HCT116 (cell line): ENCODE data around the gene CYP2D6. TPM values are rescaled to one million over a fixed set of nuclear protein-coding genes. Genes with fewer than 3 reads are reported as not detected.

Source experiments
- ATAC-seq: fragments of 200-7000 bp; cut with Tn5 transposase; 2 replicates; pipeline ENCODE4 v1.9.1; 2020; ENCODE audit warnings: mild to moderate bottlenecking, moderate library complexity
- BruUV-seq: library from RNA; stranded (reverse); fragments of 400-500 nt; replicated peaks from 2 replicates; lab custom pipeline; 2021; lab: Mats Ljungman, UMichigan
- CTCF ChIA-PET: fragments of 300-600 bp; sonication (Branson Sonifier 250); formaldehyde crosslinking; loops from one replicate; lab custom pipeline; 2021; ENCODE audit warnings: antibody characterized with exemption; lab: Charles Lee
- POLR2A ChIA-PET: fragments of 300-600, 350-600 bp; sonication (Branson Sonifier 250); formaldehyde crosslinking; loops from one replicate; lab custom pipeline; 2021; ENCODE audit warnings: antibody characterized with exemption; lab: Charles Lee
- RAD21 ChIA-PET, 2 experiments: fragments of 300-600 bp; sonication (Branson Sonifier 250); formaldehyde crosslinking; loops; one replicate each; lab custom pipeline; 2023; ENCODE audit warnings: low total read pairs in 2 of 2; ENCODE audit not compliant: uncharacterized antibody in 2 of 2, unreplicated experiment in 2 of 2, low non-redundant PET in 1 of 2; lab: Charles Lee
- DNase-seq: peaks from one replicate; pipeline ENCODE4 v3.0.0-alpha.2; 2010; ENCODE audit warnings: low read depth, low spot score
- H2AFZ ChIP-seq: fragments of 200-600 bp; shearing (Covaris generic), sonication (generic); 2 replicates; pipeline ENCODE4 v1.6.1; 2017; ENCODE audit warnings: low read depth, mixed run types, mixed read lengths, antibody characterized with exemption, low read length; ENCODE audit not compliant: poor library complexity, severe bottlenecking
- H3K27ac ChIP-seq: 2 replicates; pipeline ENCODE4 v1.5.1; 2012; ENCODE audit warnings: low read depth, low read length
- H3K27me3 ChIP-seq: fragments of 200-600 bp; sonication (generic); 2 replicates; pipeline ENCODE4 v1.6.1; 2016; ENCODE audit warnings: mixed run types, low read length, mixed read lengths; ENCODE audit not compliant: insufficient read depth
- H3K36me3 ChIP-seq, 2 experiments: fragments of 200-500 bp in 1 of 2; fragments of 200-600 bp in 1 of 2; sonication (Bioruptor generic) in 1 of 2; sonication (generic) in 1 of 2; 2 replicates each; pipeline versions ENCODE4 v1.5.1 to v1.6.1; 2014 to 2016; ENCODE audit warnings: low read length in 2 of 2, inconsistent platforms in 1 of 2, mixed read lengths in 1 of 2, mixed run types in 1 of 2; ENCODE audit not compliant: insufficient read depth in 2 of 2, control insufficient read depth in 1 of 2
- H3K4me1 ChIP-seq, 2 experiments: fragments of 200-600 bp in 1 of 2; sonication (generic) in 1 of 2; 2 replicates each; pipeline versions ENCODE4 v1.5.1 to v1.6.1; 2012 to 2017; ENCODE audit warnings: low read length in 2 of 2, inconsistent platforms in 1 of 2, mild to moderate bottlenecking in 1 of 2, mixed read lengths in 1 of 2, mixed run types in 1 of 2, moderate library complexity in 1 of 2; ENCODE audit not compliant: insufficient read depth in 2 of 2, control insufficient read depth in 1 of 2
- H3K4me2 ChIP-seq: fragments of 200-600 bp; sonication (generic); 2 replicates; pipeline ENCODE4 v1.6.1; 2017; ENCODE audit warnings: mixed run types, low read length, mixed read lengths
- H3K4me3 ChIP-seq, 2 experiments: fragments of 200-600 bp in 1 of 2; sonication (generic) in 1 of 2; replicated peaks in 1 of 2; 2 replicates each; pipeline ENCODE4 v1.5.1; 2011 to 2016; ENCODE audit warnings: low read length in 2 of 2, control low read depth in 1 of 2, low read depth in 1 of 2, mild to moderate bottlenecking in 1 of 2, mixed read lengths in 1 of 2, mixed run types in 1 of 2
- H3K79me2 ChIP-seq: fragments of 200-600 bp; sonication (generic); 2 replicates; pipeline ENCODE4 v1.6.1; 2017; ENCODE audit warnings: mild to moderate bottlenecking, mixed run types, low read length, moderate library complexity, mixed read lengths; ENCODE audit not compliant: insufficient read depth
- H3K9ac ChIP-seq: fragments of 200-600 bp; sonication (generic); 2 replicates; pipeline ENCODE4 v1.6.1; 2016; ENCODE audit warnings: low read length, mixed read lengths
- H3K9me2 ChIP-seq: fragments of 200-600 bp; sonication (generic), shearing (Covaris generic); 2 replicates; pipeline ENCODE4 v1.6.1; 2017; ENCODE audit warnings: mixed run types, mild to moderate bottlenecking, moderate library complexity; ENCODE audit not compliant: insufficient read depth
- H3K9me3 ChIP-seq, 2 experiments: fragments of 200-500 bp in 1 of 2; fragments of 200-600 bp in 1 of 2; sonication (Bioruptor generic) in 1 of 2; sonication (generic) in 1 of 2; 2 replicates each; pipeline ENCODE4 v1.6.1; 2014 to 2017; ENCODE audit warnings: low read length in 2 of 2, mixed read lengths in 2 of 2, inconsistent platforms in 1 of 2, low read depth in 1 of 2, mild to moderate bottlenecking in 1 of 2, mixed run types in 1 of 2, moderate library complexity in 1 of 2; ENCODE audit not compliant: control insufficient read depth in 1 of 2, insufficient read depth in 1 of 2
- H4K20me1 ChIP-seq: fragments of 200-600 bp; sonication (generic), shearing (Covaris generic); 2 replicates; pipeline ENCODE4 v1.6.1; 2017; ENCODE audit warnings: mixed run types, mild to moderate bottlenecking, moderate library complexity; ENCODE audit not compliant: insufficient read depth
- CEBPB ChIP-seq: IDR thresholded peaks from 2 replicates; pipeline ENCODE4 v1.6.1; 2012; ENCODE audit warnings: low read depth
- ELF1 ChIP-seq: IDR thresholded peaks from 2 replicates; pipeline ENCODE4 v1.6.1; 2012; ENCODE audit warnings: low read depth, borderline replicate concordance
- EZH2 ChIP-seq: fragments of 200-600 bp; sonication (generic); IDR thresholded peaks from 2 replicates; pipeline ENCODE4 v1.6.1; 2017; ENCODE audit warnings: antibody characterized with exemption, mixed run types
- FOSL1 ChIP-seq: IDR thresholded peaks from 2 replicates; pipeline ENCODE4 v1.6.1; 2012; ENCODE audit warnings: low read depth
- JUND ChIP-seq: IDR thresholded peaks from 2 replicates; pipeline ENCODE4 v1.6.1; 2012
- POLR2AphosphoS5 ChIP-seq: IDR thresholded peaks from 2 replicates; pipeline ENCODE4 v1.6.1; 2011; ENCODE audit warnings: mild to moderate bottlenecking, low read depth, low read length, moderate library complexity
- RAD21 ChIP-seq: IDR thresholded peaks from 2 replicates; pipeline ENCODE4 v1.6.1; 2012; ENCODE audit warnings: low read depth, mild to moderate bottlenecking
- SIN3A ChIP-seq: IDR thresholded peaks from 2 replicates; pipeline ENCODE4 v1.6.1; 2012; ENCODE audit warnings: low read depth
- SRF ChIP-seq: IDR thresholded peaks from 2 replicates; pipeline ENCODE4 v1.6.1; 2012; ENCODE audit warnings: low read depth
- TCF7L2 ChIP-seq: IDR thresholded peaks from 2 replicates; pipeline ENCODE4 v1.7.0; 2011; ENCODE audit warnings: borderline replicate concordance, inconsistent platforms; ENCODE audit not compliant: insufficient read depth, insufficient read length; ENCODE audit errors: extremely low read depth
- YY1 ChIP-seq: IDR thresholded peaks from 2 replicates; pipeline ENCODE4 v1.6.1; 2011; ENCODE audit warnings: low read length, low read depth, moderate library complexity, mild to moderate bottlenecking; ENCODE audit not compliant: insufficient replicate concordance; ENCODE audit errors: extremely low read depth
- ZFX ChIP-seq: fragments of 450-650 bp; IDR thresholded peaks from 2 replicates; pipeline ENCODE4 v1.6.1; 2017
- ZNF274 ChIP-seq: fragments of 200-500 bp; sonication (Bioruptor generic); IDR thresholded peaks from 2 replicates; pipeline ENCODE4 v1.6.1; 2014; ENCODE audit warnings: mild to moderate bottlenecking, low read depth, low read length, inconsistent platforms
- intact Hi-C: fragments of 100-400 bp; cut with micrococcal nuclease; formaldehyde crosslinking; loops from 2 replicates; pipeline ENCODE4 v1.10.0; 2022
- total RNA-seq: library from RNA; stranded (reverse); gene quantifications from one replicate; pipeline ENCODE4 v1.2.1, GENCODE V29; 2021; ENCODE audit not compliant: unreplicated experiment
- TF ChIP-seq, protein P1 (sequence below): IDR thresholded peaks from 2 replicates; pipeline ENCODE4 v1.6.1; 2012
- TF ChIP-seq, protein P2 (sequence below), 3 experiments: fragments of 200-600 bp in 1 of 3; sonication (generic) in 1 of 3; IDR thresholded peaks in 2 of 3; conservative IDR thresholded peaks in 1 of 3; 2 replicates each; pipeline ENCODE4 v1.5.1; 2012 to 2017; ENCODE audit warnings: low read depth in 2 of 3, low read length in 2 of 3, antibody characterized with exemption in 1 of 3, borderline replicate concordance in 1 of 3, control low read depth in 1 of 3, mild to moderate bottlenecking in 1 of 3, mixed read lengths in 1 of 3, mixed run types in 1 of 3, moderate library complexity in 1 of 3; ENCODE audit not compliant: insufficient read depth in 1 of 3
- TF ChIP-seq, protein P3 (sequence below): IDR thresholded peaks from 2 replicates; pipeline ENCODE4 v1.6.1; 2011; ENCODE audit warnings: mild to moderate bottlenecking, low read length, moderate library complexity; ENCODE audit not compliant: insufficient replicate concordance; ENCODE audit errors: extremely low read depth

CYP2D6 gene
- total RNA-seq, 1 experiment from 2014 or later: 1.9 TPM

DNA sequence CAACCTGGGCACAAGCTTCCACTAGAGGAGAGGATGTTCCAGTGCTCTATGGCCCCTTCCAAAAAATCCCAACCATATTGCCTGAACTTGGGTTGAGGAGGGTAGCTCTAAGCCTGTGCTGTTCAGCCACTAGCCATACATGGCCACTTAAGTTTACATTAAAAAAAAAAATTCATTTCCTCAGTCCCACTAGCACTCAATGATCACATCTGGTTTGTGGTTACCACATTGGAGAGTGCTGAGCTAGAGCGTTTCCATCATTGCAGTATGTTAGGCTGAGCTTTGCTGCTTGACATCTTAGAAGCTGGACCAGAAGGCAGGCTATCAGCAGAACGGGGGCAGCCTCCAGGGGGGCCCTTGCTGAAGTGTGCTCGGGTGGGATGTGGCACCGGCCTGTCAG is 43.5 kb upstream of the CYP2D6 start:
- ChIA-PET RAD21 (no interaction called here), CTCF (interaction anchor here (0.6 to 0.8 kb wide), 2 partner anchors 270 to 290 kb away, joined by 3 read pairs; no protein-coding TSS in a partner anchor), POLR2A (no interaction called here)
- ATAC-seq (no peak), DNase-seq (no peak)
- Histone ChIP-seq H3K27ac (no peak overlapping the region), H3K9ac (no peak overlapping the region), H2AFZ (no peak overlapping the region), H3K4me1 (no peaks in the 10 kb centered on the region), H3K9me3 (no peaks in the 10 kb centered on the region), H3K4me3 (no peak overlapping the region), H4K20me1 (no peaks in the 10 kb centered on the region; the same call in 1 of the 2 replicates), H3K4me2 (no peak overlapping the region), H3K79me2 (peaks cover 43% of the 10 kb centered on the region), H3K9me2 (no peaks in the 10 kb centered on the region), H3K27me3 (no peaks in the 10 kb centered on the region), H3K36me3 (peaks cover 3 to 4% of the 10 kb centered on the region in 2 experiments; a peak in 1 of 4 replicates)
- BruUV-seq: no TSS peak
- TF ChIP-seq RAD21 (no peak), CEBPB (no peak), JUND (no peak), POLR2AphosphoS5 (no peak), ZFX (no peak), ELF1 (no peak), ZNF274 (no peak), EZH2 (no peak), SRF (no peak), TCF7L2 (no peak), FOSL1 (no peak), SIN3A (no peak), YY1 (no peak)
- TF ChIP-seq, protein P1, sequence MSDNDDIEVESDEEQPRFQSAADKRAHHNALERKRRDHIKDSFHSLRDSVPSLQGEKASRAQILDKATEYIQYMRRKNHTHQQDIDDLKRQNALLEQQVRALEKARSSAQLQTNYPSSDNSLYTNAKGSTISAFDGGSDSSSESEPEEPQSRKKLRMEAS: no peak
- TF ChIP-seq, protein P2, sequence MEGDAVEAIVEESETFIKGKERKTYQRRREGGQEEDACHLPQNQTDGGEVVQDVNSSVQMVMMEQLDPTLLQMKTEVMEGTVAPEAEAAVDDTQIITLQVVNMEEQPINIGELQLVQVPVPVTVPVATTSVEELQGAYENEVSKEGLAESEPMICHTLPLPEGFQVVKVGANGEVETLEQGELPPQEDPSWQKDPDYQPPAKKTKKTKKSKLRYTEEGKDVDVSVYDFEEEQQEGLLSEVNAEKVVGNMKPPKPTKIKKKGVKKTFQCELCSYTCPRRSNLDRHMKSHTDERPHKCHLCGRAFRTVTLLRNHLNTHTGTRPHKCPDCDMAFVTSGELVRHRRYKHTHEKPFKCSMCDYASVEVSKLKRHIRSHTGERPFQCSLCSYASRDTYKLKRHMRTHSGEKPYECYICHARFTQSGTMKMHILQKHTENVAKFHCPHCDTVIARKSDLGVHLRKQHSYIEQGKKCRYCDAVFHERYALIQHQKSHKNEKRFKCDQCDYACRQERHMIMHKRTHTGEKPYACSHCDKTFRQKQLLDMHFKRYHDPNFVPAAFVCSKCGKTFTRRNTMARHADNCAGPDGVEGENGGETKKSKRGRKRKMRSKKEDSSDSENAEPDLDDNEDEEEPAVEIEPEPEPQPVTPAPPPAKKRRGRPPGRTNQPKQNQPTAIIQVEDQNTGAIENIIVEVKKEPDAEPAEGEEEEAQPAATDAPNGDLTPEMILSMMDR (IDR thresholded peaks at IDR 0.05 in 2 of 3, conservative IDR thresholded peaks at IDR 0.05 in 1 of 3; ENCODE audit: borderline replicate concordance in 1 of 3, insufficient read depth in 1 of 3, low read depth in 2 of 3, low read length in 2 of 3): no peak
- TF ChIP-seq, protein P3, sequence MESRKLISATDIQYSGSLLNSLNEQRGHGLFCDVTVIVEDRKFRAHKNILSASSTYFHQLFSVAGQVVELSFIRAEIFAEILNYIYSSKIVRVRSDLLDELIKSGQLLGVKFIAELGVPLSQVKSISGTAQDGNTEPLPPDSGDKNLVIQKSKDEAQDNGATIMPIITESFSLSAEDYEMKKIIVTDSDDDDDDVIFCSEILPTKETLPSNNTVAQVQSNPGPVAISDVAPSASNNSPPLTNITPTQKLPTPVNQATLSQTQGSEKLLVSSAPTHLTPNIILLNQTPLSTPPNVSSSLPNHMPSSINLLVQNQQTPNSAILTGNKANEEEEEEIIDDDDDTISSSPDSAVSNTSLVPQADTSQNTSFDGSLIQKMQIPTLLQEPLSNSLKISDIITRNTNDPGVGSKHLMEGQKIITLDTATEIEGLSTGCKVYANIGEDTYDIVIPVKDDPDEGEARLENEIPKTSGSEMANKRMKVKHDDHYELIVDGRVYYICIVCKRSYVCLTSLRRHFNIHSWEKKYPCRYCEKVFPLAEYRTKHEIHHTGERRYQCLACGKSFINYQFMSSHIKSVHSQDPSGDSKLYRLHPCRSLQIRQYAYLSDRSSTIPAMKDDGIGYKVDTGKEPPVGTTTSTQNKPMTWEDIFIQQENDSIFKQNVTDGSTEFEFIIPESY: no peak
- intact Hi-C loops: no loop called here
